CD4-positive, alpha-beta T cell treated with Interleukin-21 for 1 hour (primary cell): ENCODE measurements around the gene ZNF816.
A peak's percentile ranks its signal among the peaks of the same experiment; 100 is the strongest.
"Not testable (repeated sequence)": the region's sequence is repeated elsewhere in the genome, so short reads cannot be mapped to it uniquely, and the experiment has no call there.

ENCODE experiments used
- DNase-seq: peaks from one replicate; pipeline ENCODE4 v3.0.0-alpha.2; 2020

ZNF816 gene

GRCh38 chr19:52959613-52960295, 2.9 kb downstream of the ZNF816 start:
- no peak for DNase-seq

- DNase-seq = no peak
These were observed 5.1 kb downstream of the ZNF816 start for GRCh38 chr19:52957591-52957990.

GRCh38 chr19:52956917-52957316, 5.8 kb downstream of the ZNF816 start:
- no peak for DNase-seq

GRCh38 chr19:52949422-52949821, 13.3 kb downstream of the ZNF816 start:
- no peak for DNase-seq

- DNase-seq = no peak
These were observed 14.5 kb downstream of the ZNF816 start for GRCh38 chr19:52948025-52948770.

- DNase-seq = no peak
These were observed 16.1 kb downstream of the ZNF816 start for GRCh38 chr19:52946322-52947310.

GRCh38 chr19:52945652-52946321, 16.9 kb downstream of the ZNF816 start:
- no peak for DNase-seq

GRCh38 chr19:52944703-52945493, 17.8 kb downstream of the ZNF816 start:
- not testable (repeated sequence) for DNase-seq

- no peak for DNase-seq
These were observed 18.6 kb downstream of the ZNF816 start for GRCh38 chr19:52943884-52944643.

GRCh38 chr19:52943134-52943883, 19.4 kb downstream of the ZNF816 start:
- no peak for DNase-seq

- peak; percentile 97 for DNase-seq
These were observed 20.1 kb downstream of the ZNF816 start for GRCh38 chr19:52942386-52943133.

GRCh38 chr19:52941941-52942385, 20.7 kb downstream of the ZNF816 start:
- DNase-seq = peak; percentile 20

GRCh38 chr19:52941523-52941922, 21.2 kb downstream of the ZNF816 start:
- not testable (repeated sequence) for DNase-seq

GRCh38 chr19:52940905-52941304, 21.8 kb downstream of the ZNF816 start:
- DNase-seq = not testable (repeated sequence)

GRCh38 chr19:52938761-52939160, 23.9 kb downstream of the ZNF816 start:
- DNase-seq = no peak

- no peak for DNase-seq
These were observed 25.7 kb downstream of the ZNF816 start for GRCh38 chr19:52936954-52937325.

GRCh38 chr19:52936151-52936953, 26.3 kb downstream of the ZNF816 start:
- DNase-seq = no peak

- DNase-seq = no peak
These were observed 27.2 kb downstream of the ZNF816 start for GRCh38 chr19:52935434-52935833.
